ENCODE data around the gene BEAN1.

BEAN1 gene

GRCh38 chr16:66471716-66472393 lies 44.8 kb downstream of the BEAN1 start:
- DNase-seq: no peak

DNA sequence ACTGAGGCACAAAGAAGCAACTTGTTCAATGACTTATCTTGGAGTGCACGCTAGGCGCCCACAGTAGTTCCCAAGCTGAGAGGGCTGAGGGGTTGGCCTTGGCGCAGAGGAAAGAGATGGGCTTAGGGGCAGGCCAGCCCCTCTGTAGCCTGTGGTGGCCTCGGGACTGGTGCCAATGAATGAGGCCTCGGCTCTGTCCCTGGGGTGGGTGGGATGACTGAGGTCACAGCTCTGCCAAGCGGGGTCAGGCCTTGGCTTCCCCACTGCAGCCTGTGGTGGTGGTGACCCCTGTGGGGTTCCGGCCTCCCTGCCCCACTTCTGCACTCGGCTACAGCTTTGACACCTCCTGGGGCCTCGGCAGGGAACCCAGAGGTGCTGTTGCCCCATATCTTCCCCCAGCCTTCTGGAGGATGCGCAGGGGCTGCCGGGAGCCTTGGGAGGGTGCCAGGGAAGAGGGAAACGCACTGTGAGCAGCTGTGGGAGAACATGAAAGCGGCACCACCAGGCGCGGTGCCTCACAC lies 46.0 kb downstream of the BEAN1 start:
- DNase-seq: no peak

- no peak for DNase-seq
These were observed 46.8 kb downstream of the BEAN1 start for GRCh38 chr16:66473654-66474519.

- DNase-seq: no peak
These were observed 47.7 kb downstream of the BEAN1 start for GRCh38 chr16:66474750-66475199.

- DNase-seq: no peak
These were observed 48.1 kb downstream of the BEAN1 start for GRCh38 chr16:66475232-66475631.

GRCh38 chr16:66476328-66477027 lies 49.4 kb downstream of the BEAN1 start:
- DNase-seq: no peak

DNA sequence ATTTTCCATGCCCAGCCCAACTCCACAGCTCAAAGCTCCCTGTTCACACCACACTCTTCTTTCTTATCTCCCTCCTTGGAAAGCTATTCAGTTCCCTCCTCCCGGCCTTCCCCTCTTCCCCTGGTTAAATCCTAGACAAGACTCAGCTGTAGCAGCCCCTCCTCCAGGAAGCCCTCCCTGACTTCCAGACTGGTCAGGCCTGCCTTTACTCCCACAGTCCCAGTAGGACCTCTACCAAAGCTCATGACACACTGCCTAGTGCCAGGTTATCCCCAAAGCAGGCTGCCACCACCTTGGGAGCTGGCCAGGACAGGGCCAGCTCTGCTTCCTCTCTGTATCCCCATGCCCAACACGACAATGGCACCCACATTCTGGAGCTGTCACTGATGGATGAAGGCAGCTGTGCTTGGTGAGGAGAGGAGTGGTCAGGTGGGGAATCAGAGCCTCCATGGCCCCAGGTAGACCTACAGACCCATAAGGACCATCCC lies 50.0 kb downstream of the BEAN1 start:
- DNase-seq: no peak

- no peak for DNase-seq
These were observed 51.8 kb downstream of the BEAN1 start for GRCh38 chr16:66478733-66479511.

DNA sequence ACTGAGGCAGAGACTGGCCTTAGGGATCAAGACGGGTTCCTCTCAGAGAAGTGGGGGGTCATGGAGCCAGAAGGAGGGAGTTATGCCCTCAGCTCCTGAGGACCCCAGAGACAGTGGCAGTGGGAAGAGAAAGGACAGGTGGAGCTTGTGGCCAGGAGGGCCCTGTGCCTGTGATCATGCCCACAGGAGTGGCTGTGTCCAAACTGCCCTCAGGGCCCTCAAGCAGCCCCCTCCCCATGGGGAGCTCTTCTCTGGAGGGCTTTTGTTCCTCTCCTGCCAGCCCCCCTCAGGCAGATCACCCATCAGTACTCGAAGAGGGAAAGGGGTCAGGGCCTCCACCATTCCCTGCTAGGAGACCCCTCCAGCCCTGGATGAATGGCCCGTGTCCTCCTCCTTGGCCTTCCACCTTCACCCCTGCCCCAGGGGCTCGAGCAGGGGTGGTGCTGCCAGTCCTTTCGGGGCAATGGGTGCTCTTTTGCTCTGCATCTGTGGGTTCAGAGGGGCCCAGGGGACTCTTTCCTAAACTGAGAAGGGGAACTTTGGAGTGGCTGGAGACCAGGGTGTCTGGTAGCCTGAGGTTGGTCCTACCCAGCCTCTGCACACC lies 52.7 kb downstream of the BEAN1 start:
- DNase-seq: no peak

DNA sequence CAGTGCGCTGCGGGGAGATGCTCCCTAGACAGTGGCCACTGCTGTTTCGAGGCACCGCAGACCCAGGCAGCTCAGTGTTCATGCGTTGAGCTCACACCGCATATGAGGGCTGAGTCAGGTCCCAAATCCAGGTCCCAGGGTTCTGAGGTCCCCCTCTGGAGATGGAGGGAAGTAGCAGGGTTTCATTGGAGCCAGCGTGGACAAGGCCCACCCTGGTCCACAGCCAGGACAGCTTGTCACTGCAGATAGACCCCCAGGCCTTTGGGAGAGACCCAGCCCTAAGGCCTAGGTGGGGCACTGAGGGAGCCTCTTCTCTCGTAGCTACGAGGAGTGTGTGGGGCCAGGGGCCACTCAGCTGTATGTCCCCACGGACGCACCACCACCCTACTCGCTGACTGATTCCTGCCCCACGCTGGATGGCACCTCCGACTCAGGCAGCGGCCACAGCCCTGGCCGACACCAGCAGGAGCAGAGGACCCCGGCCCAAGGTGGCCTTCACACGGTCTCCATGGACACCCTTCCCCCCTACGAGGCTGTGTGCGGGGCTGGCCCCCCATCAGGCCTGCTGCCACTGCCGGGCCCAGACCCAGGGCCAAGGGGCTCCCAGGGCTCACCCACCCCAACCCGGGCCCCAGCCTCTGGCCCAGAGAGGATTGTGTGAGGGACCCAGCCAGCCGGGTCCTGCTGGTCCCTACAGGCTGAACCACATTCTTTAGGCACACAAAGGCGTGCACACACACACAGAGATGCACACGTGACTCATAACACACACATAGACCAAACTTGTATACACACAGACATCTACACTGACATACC lies 53.4 kb downstream of the BEAN1 start:
- DNase-seq: no peak

DNA sequence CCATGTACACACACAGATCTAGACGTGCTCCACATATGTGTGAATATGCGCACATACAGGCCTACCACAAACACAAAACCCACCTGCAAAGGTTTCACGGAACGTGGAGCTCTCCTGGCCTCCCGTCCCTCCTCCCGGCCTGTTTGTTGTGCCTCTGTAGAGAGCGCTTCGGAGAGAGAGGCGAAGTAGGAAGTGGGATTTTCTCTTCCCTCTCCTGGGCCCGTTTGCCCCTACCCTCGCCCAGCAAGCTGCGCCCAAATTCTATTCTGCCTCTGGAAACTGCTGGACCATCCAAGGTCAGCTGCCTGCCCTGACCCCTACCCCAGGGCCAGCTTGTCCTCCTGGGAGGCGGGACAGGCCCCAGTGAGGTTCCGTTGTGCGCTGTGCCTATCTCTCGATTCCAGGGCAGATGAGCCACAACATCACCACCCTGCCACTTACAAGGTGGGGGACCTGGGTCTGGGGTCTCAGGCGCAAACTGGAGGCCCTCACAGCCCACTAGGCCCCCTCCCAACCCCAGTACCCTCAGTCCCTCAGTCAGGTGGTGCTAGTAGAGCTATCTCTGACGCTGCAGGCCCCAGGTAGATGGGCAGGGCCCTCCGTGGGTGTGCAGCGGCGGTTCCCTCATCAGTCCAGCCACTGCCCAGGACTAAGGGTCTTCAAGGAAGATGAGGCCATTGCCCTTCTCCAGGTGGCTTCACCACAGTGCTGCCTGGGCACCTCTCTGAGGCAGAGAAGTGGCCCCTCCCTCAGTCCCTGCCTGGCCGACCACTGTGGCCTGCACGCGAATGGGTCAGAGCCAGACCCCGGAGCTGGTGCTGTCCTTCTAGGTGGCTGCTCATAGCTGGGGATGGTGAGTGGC lies 54.2 kb downstream of the BEAN1 start:
- DNase-seq: no peak

- no peak for DNase-seq
These were observed 54.9 kb downstream of the BEAN1 start for GRCh38 chr16:66481943-66482390.

DNA sequence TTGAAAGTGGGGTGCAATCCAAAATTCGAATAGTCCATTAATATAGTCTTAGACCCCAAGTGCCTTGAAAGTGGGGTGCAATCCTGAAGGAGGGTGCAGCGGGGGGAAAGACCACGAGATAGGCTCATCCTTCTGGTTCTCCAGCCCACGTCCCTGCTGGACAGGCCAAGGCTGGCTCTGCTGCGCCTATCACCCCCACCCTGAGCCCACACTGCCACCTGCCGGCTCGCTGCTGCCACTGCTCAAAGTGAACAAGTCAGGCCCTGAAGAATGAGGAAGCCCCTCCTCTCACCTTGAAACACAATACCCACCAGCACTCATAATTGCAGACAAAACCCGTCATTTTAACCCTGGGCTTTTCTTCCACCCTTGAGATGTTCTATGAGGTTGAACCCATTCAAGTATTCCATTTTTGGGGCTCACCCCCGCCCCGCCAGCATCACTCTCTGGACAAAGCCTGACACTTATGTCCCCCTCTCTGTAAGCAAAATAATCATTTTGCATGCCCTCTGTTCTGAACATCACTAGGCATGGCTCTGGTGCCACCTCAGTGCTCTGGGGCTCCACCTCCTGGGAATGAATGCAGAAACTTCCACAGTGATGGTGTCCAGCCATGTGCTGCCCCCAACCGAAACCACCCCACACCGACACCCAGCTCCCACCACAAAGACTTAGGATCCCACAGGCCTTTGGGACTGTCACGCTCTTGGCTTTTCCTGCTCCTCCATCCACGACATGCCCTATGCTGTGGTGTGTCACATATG lies 56.8 kb downstream of the BEAN1 start:
- no peak for DNase-seq

DNA sequence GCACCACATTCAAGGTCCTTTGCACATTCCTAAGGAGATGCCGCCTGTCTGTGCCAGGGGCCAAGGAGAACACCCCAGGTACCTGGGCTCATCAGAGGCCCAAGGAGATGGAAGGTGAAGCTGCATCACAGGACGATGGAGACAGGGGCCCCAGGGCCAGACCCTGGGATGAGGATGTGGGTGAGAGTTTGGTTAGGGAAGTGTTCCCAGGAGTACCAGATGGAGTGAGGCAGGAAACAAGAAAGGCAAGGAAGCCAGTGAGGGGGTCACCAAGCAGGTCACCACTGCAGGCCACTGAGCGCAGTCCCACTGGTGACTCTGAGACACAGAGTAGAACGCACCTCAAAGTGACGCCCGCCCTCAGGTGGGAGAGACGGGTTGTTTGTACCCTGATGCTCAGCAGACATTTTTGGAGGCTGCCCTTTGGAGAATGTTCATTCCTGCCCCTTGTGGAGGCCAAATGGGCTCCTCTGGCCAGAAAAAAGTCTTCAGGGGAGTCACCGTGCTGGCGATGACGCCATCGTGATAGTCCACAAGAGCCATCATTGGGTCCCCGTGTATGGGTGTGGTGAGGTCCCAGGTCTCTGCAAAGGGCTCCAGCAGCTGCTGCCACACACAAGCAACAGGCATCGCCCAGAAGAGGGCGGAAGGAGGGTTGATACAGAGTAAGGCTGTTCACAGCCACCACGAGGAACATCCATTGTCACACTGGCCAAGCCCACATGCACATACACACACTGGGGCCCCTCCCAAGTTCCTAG lies 57.5 kb downstream of the BEAN1 start:
- no peak for DNase-seq

DNA sequence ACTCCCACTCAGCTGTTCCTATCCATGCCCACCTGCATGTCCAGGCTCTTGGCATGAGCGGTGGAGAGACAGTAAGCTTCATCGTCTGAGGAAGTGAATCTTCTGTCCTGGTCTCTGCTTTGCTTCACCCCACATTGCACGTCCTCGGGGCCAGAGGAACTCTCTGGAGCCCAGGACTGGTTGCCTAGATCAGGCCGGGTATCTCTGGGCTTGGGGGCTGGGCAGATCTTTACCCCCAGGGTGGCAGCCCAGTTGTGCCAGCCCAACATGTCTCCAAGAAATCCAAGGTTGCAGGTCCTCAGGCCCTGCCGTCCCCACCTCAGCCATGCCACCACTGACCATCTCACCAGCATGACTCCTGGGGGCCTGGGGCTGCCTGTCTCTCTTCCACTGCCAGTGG lies 58.3 kb downstream of the BEAN1 start:
- DNase-seq: no peak

DNA sequence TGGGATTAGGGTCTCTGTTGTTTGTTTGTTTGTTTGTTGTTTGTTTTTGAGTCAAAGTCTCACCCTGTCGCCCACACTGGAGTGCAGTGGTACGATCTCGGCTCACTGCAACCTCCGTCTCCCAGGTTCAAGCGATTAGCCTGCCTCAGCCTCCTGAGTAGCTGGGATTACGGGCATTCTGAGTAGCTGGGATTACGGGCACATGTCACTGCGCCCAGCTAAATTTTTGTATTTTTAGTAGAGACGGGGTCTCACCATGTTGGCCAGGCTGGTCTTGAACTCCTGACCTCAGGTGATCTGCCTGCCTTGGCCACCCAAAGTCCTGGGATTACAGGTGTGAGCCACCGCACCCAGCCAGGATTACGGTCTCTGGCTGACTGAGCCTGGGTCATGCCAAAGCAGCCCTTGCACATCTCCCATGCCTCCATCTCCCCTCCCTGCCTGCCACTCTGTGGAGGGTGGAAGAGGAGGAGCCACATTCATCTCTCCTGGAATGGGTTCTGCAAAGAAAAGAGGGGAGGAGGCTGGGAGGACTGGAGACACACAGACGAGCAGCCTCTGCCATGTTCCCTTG lies 59.2 kb downstream of the BEAN1 start:
- DNase-seq: no peak

- DNase-seq: no peak
These were observed 59.9 kb downstream of the BEAN1 start for GRCh38 chr16:66486773-66487579.
